ENCODE data around the gene CD209.
"Not testable (repeated sequence)": the region's sequence is repeated elsewhere in the genome, so short reads cannot be mapped to it uniquely, and the experiment has no call there.

Gene CD209, protein sequence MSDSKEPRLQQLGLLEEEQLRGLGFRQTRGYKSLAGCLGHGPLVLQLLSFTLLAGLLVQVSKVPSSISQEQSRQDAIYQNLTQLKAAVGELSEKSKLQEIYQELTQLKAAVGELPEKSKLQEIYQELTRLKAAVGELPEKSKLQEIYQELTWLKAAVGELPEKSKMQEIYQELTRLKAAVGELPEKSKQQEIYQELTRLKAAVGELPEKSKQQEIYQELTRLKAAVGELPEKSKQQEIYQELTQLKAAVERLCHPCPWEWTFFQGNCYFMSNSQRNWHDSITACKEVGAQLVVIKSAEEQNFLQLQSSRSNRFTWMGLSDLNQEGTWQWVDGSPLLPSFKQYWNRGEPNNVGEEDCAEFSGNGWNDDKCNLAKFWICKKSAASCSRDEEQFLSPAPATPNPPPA

DNA sequence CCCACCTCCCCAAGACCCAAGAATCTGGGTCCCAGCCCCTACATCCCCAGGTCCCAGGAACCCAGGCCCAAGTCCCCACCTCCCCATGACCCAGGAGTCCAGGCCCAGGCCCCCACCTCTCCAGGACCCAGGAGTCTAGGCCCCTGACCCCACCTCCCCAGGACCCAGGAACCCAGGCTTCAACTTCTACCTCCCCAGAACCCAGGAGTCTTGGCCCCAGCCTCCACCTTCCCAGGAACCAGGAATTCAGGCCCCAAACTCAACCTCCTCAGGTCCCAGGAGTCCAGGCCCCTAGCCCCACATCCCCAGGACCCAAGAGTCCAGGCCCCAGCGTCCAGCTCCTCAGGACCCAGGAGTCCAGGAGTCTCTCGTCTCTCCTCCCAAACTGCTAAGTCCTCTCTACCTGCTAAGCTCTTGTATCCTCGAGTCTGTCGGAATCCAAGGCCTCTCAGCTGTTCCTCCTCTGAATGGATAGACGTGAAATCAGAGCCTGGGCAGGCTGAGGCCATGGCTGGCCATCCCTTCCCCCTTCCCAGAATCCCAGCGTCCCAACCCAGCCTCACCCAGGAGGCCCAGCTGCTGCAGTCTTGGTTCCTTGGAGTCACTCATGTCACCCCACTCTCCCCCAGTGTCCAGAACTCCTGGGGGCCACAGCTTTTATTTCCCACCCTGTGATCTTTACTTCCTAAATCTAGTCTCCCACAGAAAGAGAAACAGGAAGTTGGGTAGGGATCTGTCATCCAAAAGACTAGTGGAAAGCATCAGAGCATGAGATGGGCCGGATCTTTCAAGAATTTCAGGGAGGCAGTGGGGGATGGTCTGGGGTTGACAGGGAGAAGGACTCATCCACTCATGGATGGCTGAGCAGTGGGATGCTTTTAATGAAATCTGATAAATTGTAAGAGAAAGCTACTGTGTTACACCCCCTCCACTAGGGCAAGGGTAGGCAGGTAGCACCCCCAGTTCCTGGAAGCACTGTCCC, at the start of gene CD209:
Gene CD209, minus strand, starts transcription at position 632 of the 982 bp plus-strand sequence. Its CDS starts 23 bp downstream, at position 609.
- no peaks in the 10 kb centered on the region for H3K4me1 ChIP-seq (ENCODE audit: control insufficient read depth in 1 of 2, insufficient read depth in 2 of 2, low read length in 2 of 2)
- no peak within 1 kb of the TSS for H3K9ac ChIP-seq (ENCODE audit: low read depth in 1 of 2, low read length in 2 of 2)
- H3K9me3 ChIP-seq (ENCODE audit: control insufficient read depth in 1 of 2, low read length in 2 of 2), result no peaks in the 10 kb centered on the region
- no peak within 1 kb of the TSS for H3K27ac ChIP-seq (ENCODE audit: low read depth, low read length)
- H3K36me3 ChIP-seq (ENCODE audit: control insufficient read depth in 1 of 2, insufficient read depth in 2 of 2, low read length in 2 of 2), result no peaks in the 10 kb centered on the region
- no peaks in the 10 kb centered on the region for H3K27me3 ChIP-seq (ENCODE audit: control insufficient read depth in 1 of 2, insufficient read depth in 2 of 2, low read length in 2 of 2)
- H3K4me3 ChIP-seq (ENCODE audit: low read depth in 1 of 2, low read length in 2 of 2), result no peak within 1 kb of the TSS

DNA sequence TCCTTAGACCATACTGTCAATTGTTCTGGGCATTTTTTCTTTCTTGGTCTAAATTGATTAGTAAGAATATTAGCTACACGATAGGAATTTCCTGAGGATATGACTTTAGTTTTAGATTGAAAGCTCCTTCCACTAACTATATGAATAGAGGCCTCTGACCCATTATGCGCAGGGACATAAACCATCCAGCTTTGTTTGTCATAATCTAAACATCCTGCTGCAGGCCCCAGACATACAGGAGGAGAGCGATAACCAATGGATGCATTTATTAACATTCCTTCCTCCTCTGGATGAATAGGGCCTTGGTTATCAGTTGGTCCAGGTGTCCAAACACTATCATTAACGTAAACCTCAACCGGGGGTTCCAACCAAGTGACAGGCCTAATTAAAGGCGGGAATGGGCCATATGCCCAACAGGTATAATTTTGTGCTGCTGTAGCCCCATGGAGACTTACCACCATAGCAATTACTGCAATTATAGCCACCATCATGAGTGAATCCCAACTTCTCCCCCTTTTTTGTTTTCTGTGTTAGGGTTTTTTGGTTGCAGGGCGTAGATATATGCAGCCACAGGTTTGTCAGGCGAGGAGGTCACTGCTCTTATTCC, 48.3 kb upstream of the CD209 start:
- Histone ChIP-seq H3K27ac (ENCODE audit: low read depth, low read length) (no peak overlapping the region), H3K36me3 (ENCODE audit: control insufficient read depth in 1 of 2, insufficient read depth in 2 of 2, low read length in 2 of 2) (no peaks in the 10 kb centered on the region), H3K9me3 (ENCODE audit: control insufficient read depth in 1 of 2, low read length in 2 of 2) (peaks cover 0 to 2% of the 10 kb centered on the region in 2 donors), H3K4me1 (ENCODE audit: control insufficient read depth in 1 of 2, insufficient read depth in 2 of 2, low read length in 2 of 2) (peaks cover 0 to 3% of the 10 kb centered on the region in 2 donors), H3K4me3 (ENCODE audit: low read depth in 1 of 2, low read length in 2 of 2) (no peak overlapping the region), H3K9ac (ENCODE audit: low read depth in 1 of 2, low read length in 2 of 2) (no peak overlapping the region), H3K27me3 (ENCODE audit: control insufficient read depth in 1 of 2, insufficient read depth in 2 of 2, low read length in 2 of 2) (peaks cover 0 to 4% of the 10 kb centered on the region in 2 donors)

DNA sequence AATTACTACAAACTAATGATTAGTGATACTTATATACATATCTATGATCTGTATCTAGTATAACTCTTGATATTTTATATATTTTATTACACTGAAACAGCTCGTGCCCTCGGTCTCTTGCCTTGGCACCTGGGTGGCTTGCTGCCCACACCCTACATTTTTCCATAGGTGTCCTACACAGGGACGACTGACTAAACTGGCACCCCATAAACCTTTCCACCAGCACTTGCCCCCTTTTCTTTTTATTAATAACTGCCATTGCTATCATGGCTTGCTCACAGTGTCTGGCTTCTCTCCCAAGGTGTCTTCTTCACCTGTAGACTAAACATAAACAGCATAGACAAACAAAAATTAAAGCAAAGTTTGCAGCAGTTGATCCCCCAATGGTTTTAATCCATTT, 46.2 kb upstream of the CD209 start:
- Histone ChIP-seq H3K9me3 (ENCODE audit: control insufficient read depth in 1 of 2, low read length in 2 of 2) (peaks cover 0 to 2% of the 10 kb centered on the region in 2 donors), H3K36me3 (ENCODE audit: control insufficient read depth in 1 of 2, insufficient read depth in 2 of 2, low read length in 2 of 2) (no peaks in the 10 kb centered on the region), H3K27ac (ENCODE audit: low read depth, low read length) (no peak overlapping the region), H3K9ac (ENCODE audit: low read depth in 1 of 2, low read length in 2 of 2) (no peak overlapping the region), H3K27me3 (ENCODE audit: control insufficient read depth in 1 of 2, insufficient read depth in 2 of 2, low read length in 2 of 2) (peaks cover 8 to 12% of the 10 kb centered on the region in 2 donors), H3K4me1 (ENCODE audit: control insufficient read depth in 1 of 2, insufficient read depth in 2 of 2, low read length in 2 of 2) (no peaks in the 10 kb centered on the region), H3K4me3 (ENCODE audit: low read depth in 1 of 2, low read length in 2 of 2) (no peak overlapping the region)

DNA sequence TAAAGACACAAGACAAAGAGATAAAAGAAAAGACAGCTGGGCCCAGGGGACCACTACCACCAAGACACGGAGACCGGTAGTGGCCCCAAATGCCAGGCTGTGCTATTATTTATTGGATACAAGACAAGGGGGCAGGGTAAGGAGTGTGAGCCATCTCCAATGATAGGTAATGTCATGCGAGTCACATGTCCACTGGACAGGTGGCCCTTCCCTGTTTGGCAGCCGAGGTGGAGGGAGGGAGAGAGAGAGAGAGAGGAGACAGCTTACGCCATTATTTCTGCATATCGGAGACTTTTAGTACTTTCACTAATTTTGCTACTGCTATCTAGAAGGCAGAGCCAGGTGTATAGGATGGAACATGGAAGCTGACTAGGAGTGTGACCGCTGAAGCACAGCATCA, 45.4 kb upstream of the CD209 start:
- not testable (repeated sequence) for H3K27ac ChIP-seq (ENCODE audit: low read depth, low read length); H3K9ac ChIP-seq (ENCODE audit: low read depth in 1 of 2, low read length in 2 of 2); H3K4me3 ChIP-seq (ENCODE audit: low read depth in 1 of 2, low read length in 2 of 2); H3K4me1 ChIP-seq (ENCODE audit: control insufficient read depth in 1 of 2, insufficient read depth in 2 of 2, low read length in 2 of 2); H3K36me3 ChIP-seq (ENCODE audit: control insufficient read depth in 1 of 2, insufficient read depth in 2 of 2, low read length in 2 of 2); H3K9me3 ChIP-seq (ENCODE audit: control insufficient read depth in 1 of 2, low read length in 2 of 2)
- peaks cover 11 to 19% of the 10 kb centered on the region in 2 donors for H3K27me3 ChIP-seq (ENCODE audit: control insufficient read depth in 1 of 2, insufficient read depth in 2 of 2, low read length in 2 of 2)

DNA sequence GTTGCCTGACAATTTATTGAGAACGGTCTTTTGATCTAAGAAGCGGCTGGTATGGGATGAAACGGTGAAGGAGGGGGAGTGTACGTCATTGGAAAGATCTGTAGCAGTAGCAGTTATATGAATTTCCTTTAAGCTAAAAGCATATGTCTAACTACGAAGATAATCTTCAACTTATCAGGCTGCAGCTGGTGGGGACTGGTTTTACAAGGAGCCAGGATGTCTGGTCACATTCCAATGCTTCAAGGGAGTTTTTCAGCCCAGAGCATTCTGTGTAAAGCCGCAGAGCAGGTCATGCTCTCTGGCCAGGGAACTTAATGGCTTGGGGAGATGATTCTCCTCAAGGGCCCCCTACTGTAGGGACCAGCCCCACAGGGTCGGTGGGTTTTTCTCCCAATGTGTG, 44.9 kb upstream of the CD209 start:
- H3K36me3 ChIP-seq (ENCODE audit: control insufficient read depth in 1 of 2, insufficient read depth in 2 of 2, low read length in 2 of 2), result no peaks in the 10 kb centered on the region
- H3K9ac ChIP-seq (ENCODE audit: low read depth in 1 of 2, low read length in 2 of 2), result no peak overlapping the region
- H3K27me3 ChIP-seq (ENCODE audit: control insufficient read depth in 1 of 2, insufficient read depth in 2 of 2, low read length in 2 of 2), result peaks cover 14 to 24% of the 10 kb centered on the region in 2 donors
- H3K9me3 ChIP-seq (ENCODE audit: control insufficient read depth in 1 of 2, low read length in 2 of 2), result peaks cover 0 to 2% of the 10 kb centered on the region in 2 donors
- no peak overlapping the region for H3K27ac ChIP-seq (ENCODE audit: low read depth, low read length)
- H3K4me1 ChIP-seq (ENCODE audit: control insufficient read depth in 1 of 2, insufficient read depth in 2 of 2, low read length in 2 of 2), result no peaks in the 10 kb centered on the region
- H3K4me3 ChIP-seq (ENCODE audit: low read depth in 1 of 2, low read length in 2 of 2), result no peak overlapping the region

DNA sequence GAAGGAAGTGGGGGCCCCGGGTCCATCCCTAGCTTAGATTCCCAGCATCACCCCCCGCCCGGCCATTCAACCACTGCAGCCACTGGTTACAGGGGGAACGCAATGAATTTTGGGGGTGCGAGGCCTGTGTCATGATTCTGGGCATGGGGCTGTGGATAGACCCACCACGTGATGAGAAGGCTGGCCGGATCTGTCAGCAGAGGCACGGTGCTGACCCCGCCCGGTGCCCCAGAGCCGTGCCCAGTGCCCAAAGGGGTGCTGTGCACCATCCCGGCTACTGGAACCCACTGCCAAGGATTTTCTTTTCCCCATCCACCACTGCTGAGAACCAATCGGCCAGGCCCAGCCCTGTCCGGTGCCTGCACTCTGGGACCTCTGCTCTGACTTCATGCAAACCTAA, 43.1 kb upstream of the CD209 start:
- no peak overlapping the region for H3K4me3 ChIP-seq (ENCODE audit: low read depth in 1 of 2, low read length in 2 of 2)
- no peak overlapping the region for H3K27ac ChIP-seq (ENCODE audit: low read depth, low read length)
- H3K9ac ChIP-seq (ENCODE audit: low read depth in 1 of 2, low read length in 2 of 2), result no peak overlapping the region
- H3K4me1 ChIP-seq (ENCODE audit: control insufficient read depth in 1 of 2, insufficient read depth in 2 of 2, low read length in 2 of 2), result no peaks in the 10 kb centered on the region
- no peaks in the 10 kb centered on the region for H3K36me3 ChIP-seq (ENCODE audit: control insufficient read depth in 1 of 2, insufficient read depth in 2 of 2, low read length in 2 of 2)
- peaks cover 0 to 2% of the 10 kb centered on the region in 2 donors for H3K9me3 ChIP-seq (ENCODE audit: control insufficient read depth in 1 of 2, low read length in 2 of 2)
- peaks cover 18 to 29% of the 10 kb centered on the region in 2 donors for H3K27me3 ChIP-seq (ENCODE audit: control insufficient read depth in 1 of 2, insufficient read depth in 2 of 2, low read length in 2 of 2)

DNA sequence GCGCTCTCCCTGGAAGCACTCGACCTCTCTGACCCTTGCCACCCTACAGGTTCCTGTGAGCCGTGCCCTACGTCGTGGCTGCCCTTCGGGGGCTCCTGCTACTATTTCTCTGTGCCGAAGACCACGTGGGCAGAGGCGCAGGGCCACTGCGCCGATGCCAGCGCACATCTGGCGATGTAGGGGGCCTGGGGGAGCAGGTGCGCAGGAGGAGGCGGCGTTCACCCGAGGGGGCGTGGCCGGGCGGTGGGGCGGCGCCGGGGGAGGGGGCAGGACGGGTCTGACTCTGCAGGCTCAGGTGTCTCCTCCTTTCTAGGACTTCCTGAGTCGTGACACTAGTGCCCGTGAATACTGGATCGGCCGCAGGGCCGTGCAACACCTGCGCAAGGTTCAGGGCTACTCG, 42.1 kb upstream of the CD209 start:
- H3K9me3 ChIP-seq (ENCODE audit: control insufficient read depth in 1 of 2, low read length in 2 of 2), result peaks cover 0 to 2% of the 10 kb centered on the region in 2 donors
- H3K27ac ChIP-seq (ENCODE audit: low read depth, low read length), result no peak overlapping the region
- no peaks in the 10 kb centered on the region for H3K36me3 ChIP-seq (ENCODE audit: control insufficient read depth in 1 of 2, insufficient read depth in 2 of 2, low read length in 2 of 2)
- H3K9ac ChIP-seq (ENCODE audit: low read depth in 1 of 2, low read length in 2 of 2), result no peak overlapping the region
- peaks cover 21 to 29% of the 10 kb centered on the region in 2 donors for H3K27me3 ChIP-seq (ENCODE audit: control insufficient read depth in 1 of 2, insufficient read depth in 2 of 2, low read length in 2 of 2)
- no peak overlapping the region for H3K4me3 ChIP-seq (ENCODE audit: low read depth in 1 of 2, low read length in 2 of 2)
- no peaks in the 10 kb centered on the region for H3K4me1 ChIP-seq (ENCODE audit: control insufficient read depth in 1 of 2, insufficient read depth in 2 of 2, low read length in 2 of 2)

DNA sequence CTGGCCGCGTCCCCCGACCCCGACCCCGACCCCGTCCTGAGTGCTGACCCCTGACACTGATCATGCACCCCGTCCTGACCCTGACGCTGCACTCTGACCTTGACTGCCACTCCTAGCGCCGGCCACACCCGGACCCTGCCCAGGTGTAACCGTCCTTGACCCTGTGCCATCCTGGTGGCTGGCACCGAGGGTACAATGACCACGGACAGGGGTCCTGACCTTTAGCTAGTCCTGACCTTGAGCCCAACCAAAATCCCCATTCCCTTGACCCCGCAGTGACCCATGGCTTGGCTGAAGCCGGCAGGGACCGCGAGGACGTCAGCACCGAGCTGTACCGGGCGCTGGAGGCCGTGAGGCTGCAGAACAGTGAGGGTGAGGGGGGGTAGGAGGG, 41.6 kb upstream of the CD209 start:
- Histone ChIP-seq H3K27ac (ENCODE audit: low read depth, low read length) (no peak overlapping the region), H3K9me3 (ENCODE audit: control insufficient read depth in 1 of 2, low read length in 2 of 2) (peaks cover 0 to 2% of the 10 kb centered on the region in 2 donors), H3K4me3 (ENCODE audit: low read depth in 1 of 2, low read length in 2 of 2) (no peak overlapping the region), H3K36me3 (ENCODE audit: control insufficient read depth in 1 of 2, insufficient read depth in 2 of 2, low read length in 2 of 2) (no peaks in the 10 kb centered on the region), H3K9ac (ENCODE audit: low read depth in 1 of 2, low read length in 2 of 2) (no peak overlapping the region), H3K27me3 (ENCODE audit: control insufficient read depth in 1 of 2, insufficient read depth in 2 of 2, low read length in 2 of 2) (peaks cover 21 to 29% of the 10 kb centered on the region in 2 donors), H3K4me1 (ENCODE audit: control insufficient read depth in 1 of 2, insufficient read depth in 2 of 2, low read length in 2 of 2) (no peaks in the 10 kb centered on the region)

DNA sequence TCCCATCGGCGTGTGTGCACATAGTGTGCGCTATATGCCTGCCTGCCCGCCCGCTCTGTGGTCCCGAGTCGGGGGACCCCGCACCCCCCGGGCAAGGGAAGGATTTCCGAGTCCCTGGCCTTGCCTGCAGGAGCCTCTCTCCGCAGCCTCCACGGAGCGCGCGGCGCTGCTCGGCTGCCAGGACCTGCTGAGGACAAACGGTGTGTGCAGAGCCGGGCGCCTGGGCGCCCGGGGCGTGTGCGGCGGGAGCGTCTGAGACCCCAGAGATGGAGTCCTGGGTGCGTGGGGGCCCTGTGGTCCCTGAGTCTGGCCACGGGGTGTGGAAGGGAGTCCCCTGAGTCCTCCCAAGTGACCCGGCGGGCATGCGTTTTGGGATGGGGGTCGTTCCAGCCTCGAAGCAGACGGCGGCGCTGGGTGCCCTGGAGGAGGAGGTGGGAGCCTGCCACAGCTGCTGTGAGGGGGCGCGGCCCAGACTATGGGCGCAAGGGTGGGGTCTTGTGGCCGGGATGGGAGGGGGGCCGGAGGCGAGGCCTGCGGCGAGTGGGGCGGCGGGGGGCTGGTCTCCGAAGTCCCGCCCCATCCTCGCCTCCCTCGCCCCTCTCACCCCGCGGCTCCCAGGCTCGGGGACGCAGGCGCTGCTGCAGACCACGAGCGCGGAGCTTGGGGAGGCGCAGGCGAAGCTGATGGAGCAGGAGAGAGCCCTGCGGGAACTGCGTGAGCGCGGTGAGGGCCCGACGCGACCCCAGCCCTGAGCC, 41.0 kb upstream of the CD209 start:
- no peak overlapping the region for H3K4me3 ChIP-seq (ENCODE audit: low read depth in 1 of 2, low read length in 2 of 2)
- peaks cover 27 to 29% of the 10 kb centered on the region in 2 donors for H3K27me3 ChIP-seq (ENCODE audit: control insufficient read depth in 1 of 2, insufficient read depth in 2 of 2, low read length in 2 of 2)
- no peak overlapping the region for H3K9ac ChIP-seq (ENCODE audit: low read depth in 1 of 2, low read length in 2 of 2)
- no peaks in the 10 kb centered on the region for H3K9me3 ChIP-seq (ENCODE audit: control insufficient read depth in 1 of 2, low read length in 2 of 2)
- H3K4me1 ChIP-seq (ENCODE audit: control insufficient read depth in 1 of 2, insufficient read depth in 2 of 2, low read length in 2 of 2), result no peaks in the 10 kb centered on the region
- H3K27ac ChIP-seq (ENCODE audit: low read depth, low read length), result no peak overlapping the region
- H3K36me3 ChIP-seq (ENCODE audit: control insufficient read depth in 1 of 2, insufficient read depth in 2 of 2, low read length in 2 of 2), result no peaks in the 10 kb centered on the region

Data from duodenal mucosa (tissue), 2 donors.